HEK293T (cell line): ENCODE measurements around the gene HELZ.

ENCODE experiments used
- BHLHE40 ChIP-seq: fragments of 450-650 bp; IDR thresholded peaks from 2 replicates; pipeline ENCODE4 v1.6.1; 2016; ENCODE audit warnings: mild to moderate bottlenecking, moderate library complexity, borderline replicate concordance
- ELF4 ChIP-seq: fragments of 450-650 bp; IDR thresholded peaks from 2 replicates; pipeline ENCODE4 v1.6.1; 2017; ENCODE audit warnings: antibody characterized with exemption
- FOXA1 ChIP-seq: fragments of 450-650 bp; IDR thresholded peaks from 2 replicates; pipeline ENCODE4 v1.6.1; 2016; ENCODE audit warnings: mild to moderate bottlenecking
- FOXK2 ChIP-seq: fragments of 450-650 bp; IDR thresholded peaks from 2 replicates; pipeline ENCODE4 v1.6.1; 2016; ENCODE audit warnings: mild to moderate bottlenecking
- NFRKB ChIP-seq: fragments of 450-650 bp; IDR thresholded peaks from 2 replicates; pipeline ENCODE4 v1.6.1; 2016; ENCODE audit warnings: mild to moderate bottlenecking, moderate library complexity
- PKNOX1 ChIP-seq: fragments of 450-650 bp; IDR thresholded peaks from 2 replicates; pipeline ENCODE4 v1.6.1; 2016
- SUZ12 ChIP-seq: fragments of 450-650 bp; IDR thresholded peaks from 2 replicates; pipeline ENCODE4 v1.6.1; 2016; ENCODE audit warnings: mild to moderate bottlenecking
- TARDBP ChIP-seq: fragments of 450-650 bp; IDR thresholded peaks from 2 replicates; pipeline ENCODE4 v1.6.1; 2016

- TF ChIP-seq ELF4: no peak
- TF ChIP-seq PKNOX1: no peak
- no peak for TF ChIP-seq FOXA1
- TF ChIP-seq TARDBP: no peak
- no peak for TF ChIP-seq BHLHE40
- TF ChIP-seq SUZ12: no peak
- TF ChIP-seq NFRKB: no peak
- TF ChIP-seq FOXK2: no peak
These were observed 11.2 kb upstream of the HELZ start for GRCh38 chr17:67256075-67256732.
